Measurements from ENCODE around the gene ATF7.
"Not testable (repeated sequence)": the region's sequence is repeated elsewhere in the genome, so short reads cannot be mapped to it uniquely, and the experiment has no call there.

The ATF7 gene

DNA sequence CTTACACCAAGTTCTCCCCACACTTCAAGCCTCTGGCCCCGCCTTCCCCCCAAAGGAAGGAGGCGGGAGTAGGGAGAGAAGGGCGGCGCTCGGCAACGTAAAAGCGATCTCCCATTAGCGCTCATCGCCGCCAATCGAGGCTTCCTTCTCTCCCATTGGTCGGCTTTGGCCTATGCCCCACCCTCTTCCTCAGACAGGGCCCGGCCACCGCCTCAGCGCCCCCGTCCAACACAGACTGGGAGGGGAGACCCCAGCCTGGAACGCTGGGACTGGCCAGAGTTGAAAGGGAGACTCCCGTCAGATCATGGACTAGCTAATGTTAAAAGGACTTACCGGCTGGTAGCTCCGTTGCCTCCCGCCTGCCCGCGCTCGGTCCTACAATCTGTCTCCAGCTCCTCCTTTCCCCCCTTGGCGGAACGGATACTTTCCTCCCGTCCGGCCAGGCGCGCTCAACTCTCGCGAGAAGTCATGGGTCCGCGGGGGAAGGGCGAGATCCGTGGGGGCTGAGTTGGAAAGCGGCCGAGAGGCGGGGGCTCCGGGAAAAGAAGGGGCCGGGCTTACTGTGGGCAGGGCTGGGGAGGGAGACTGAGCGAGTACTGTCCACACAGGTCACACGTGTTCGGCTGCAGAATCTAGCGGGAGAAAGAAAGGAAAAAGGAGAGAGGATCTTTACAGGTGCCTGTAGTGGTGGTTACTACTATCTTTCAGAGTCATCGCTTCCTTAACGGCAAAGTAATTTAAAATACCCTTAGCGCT is at the start of gene ATF7:
TSS of gene ATF7 (minus strand) at position 437 of the 756 bp plus-strand sequence. CDS start 25,382 bp downstream, outside the sequence.
- DNase-seq, result peak; percentile 98

DNA sequence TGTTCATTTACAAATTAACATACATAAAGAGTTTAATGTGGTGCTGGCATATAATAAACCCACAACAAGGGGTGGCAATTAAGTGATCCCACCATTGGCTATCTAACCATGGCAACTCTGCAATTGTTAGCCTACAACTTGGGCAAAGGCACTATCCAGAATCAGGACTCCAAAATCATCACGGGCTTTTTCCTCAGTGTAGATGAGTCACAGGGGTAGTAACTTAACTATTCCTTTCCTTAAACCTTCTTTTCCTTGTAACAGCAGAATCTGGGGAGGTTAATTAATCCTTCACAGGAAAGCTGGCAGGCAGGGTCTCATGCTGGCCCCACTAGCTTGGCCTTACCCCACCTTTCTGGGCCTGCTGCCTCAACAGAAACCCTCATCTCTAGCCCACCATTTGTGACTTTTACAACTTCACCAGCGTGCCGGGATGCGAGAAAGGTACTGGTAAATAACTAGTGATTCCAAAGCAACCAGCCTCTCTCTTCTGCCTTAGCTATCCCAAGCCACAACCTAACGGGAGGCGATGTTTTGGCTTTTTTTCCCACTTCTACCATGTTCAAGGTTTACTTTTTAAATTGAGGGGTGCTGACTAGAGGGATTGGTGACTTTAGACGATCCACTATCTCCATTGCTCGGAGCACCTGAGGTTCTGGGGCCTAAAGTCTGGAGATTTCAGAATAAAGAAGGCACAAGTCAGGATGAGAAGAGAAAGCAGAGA is 49.0 kb upstream of the ATF7 start:
- DNase-seq, result no peak

DNA sequence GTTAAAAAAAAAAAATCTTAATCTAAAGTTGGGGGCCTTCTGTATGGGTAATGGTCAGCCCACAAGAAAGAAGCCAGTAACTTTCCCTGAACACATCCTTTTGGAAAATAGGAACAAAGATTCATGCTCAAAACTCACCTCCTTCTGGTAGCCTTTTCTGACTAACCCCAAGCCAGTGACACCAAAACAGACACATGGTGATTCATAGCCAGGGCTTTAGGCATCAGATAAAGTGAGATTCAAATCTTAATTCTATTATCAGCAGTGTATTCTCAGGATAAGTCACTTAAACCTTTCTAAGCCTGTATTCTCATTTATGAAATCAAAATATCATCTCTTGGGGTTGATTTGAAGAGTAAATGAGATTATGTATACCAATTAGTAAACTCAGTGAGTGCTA is 44.8 kb upstream of the ATF7 start:
- DNase-seq, result no peak

DNA sequence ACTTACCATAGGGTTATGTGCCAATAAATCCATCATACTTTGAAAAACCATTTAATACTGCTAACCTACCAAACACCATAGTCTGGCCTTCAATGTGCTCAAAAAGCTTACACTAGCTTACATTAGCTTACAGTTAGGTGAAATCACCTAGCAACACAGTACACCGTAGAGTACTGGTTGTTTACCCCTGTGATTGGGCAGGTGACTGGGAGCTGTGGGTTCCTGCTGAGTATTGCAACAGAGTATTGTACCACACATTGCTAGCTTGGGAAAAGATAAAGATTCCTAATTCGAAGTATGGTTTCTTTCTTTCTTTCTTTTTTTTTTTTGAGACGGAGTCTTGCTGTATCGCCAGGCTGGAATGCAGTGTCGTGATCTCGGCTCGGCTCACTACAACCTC is 44.1 kb upstream of the ATF7 start:
- DNase-seq, result peak; percentile 9

DNA sequence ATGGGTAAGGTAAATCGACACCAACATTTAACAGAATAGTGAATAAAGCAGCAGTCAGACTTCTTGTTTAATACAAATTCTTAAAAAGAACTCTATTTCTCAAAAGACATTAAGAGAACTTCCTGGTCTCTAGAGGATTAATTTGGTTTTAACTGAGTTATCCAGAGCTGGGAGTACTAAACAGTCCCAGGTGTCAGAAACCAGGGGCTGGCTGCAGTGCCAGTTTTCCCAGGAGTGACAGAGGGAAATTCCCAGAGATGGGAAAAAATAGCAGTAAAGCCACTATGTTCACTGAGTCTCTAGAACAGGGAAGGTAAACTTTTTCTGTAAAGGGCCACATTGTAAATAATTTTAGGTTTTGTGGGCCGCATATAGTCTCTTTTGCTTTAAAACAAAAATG is 40.9 kb upstream of the ATF7 start:
- no peak for DNase-seq

DNA sequence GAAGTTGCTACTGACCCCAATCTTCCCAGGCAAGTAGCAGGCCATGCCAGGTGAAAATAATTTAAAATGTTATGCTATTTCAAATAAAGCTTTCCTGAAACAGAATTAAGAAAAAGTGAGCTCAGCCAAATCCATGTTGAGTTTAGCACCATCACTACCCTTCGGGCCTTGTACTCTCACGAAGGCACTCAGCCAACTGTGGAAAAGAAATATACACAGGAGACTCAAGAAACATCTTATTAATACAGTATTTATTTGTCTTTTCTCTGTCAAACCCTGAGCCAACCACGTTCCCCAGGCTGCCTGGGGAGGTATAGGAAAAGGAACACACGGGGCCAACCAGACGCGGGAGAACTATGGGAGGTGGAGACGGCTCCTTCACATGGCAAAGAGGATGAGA is 38.8 kb upstream of the ATF7 start:
- no peak for DNase-seq

DNA sequence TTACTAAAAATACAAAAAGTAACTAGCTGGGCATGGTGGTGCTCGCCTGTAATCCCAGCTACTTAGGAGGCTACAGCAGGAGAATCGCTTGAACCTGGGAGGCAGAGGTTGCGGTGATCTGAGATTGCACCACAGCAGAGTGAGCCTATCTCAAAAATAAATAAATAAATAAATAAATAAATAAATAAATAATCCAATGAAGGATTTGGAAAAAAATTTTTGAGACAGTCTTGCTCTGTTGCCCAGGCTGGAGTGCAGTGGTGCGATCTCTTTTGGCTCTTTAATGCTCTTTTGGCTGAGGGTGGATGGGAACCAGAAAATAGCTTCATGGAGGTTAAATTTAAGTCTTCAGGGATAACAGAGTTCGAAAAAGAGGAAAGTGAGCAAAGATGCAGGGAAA is 38.0 kb upstream of the ATF7 start:
- DNase-seq, result no peak

DNA sequence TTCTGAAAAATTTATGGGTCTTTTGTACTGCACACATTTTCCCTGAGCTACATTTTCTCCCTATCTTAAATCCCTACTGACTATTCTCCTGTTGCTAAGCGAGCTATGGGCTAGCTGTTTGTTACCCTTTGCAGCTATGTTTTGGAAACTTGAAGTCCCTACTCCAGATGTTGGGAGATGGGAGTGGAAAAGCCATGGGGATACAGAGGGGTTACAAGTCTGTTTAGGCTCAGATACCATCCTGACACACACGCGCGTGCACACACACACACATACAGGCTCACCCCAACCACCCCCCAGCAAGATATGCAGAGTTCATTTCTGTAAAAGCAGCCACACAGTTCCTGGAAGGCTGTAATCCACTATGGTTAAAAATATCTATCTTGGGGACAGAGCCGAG is 33.9 kb upstream of the ATF7 start:
- peak; percentile 19 for DNase-seq

DNA sequence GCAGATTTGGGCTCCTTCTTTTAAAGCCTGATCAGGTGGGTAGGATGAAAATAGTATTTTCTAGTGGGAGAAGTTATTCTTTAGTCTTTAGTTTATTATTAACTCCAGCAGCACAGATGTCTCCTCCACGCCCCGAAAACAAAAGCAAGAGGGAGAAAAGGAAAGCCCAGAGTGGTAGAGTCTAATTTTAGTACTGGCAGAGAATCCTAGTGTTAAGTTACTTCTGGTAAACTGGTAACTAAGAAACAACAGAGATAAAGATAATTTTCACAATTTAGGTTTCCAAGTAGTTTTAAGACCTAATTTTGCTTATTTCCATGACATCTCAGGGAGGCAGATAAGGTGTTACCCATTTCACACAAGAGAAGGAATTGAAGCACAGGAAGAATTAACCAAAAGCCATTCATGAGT is 33.4 kb upstream of the ATF7 start:
- DNase-seq, result peak; percentile 35

DNA sequence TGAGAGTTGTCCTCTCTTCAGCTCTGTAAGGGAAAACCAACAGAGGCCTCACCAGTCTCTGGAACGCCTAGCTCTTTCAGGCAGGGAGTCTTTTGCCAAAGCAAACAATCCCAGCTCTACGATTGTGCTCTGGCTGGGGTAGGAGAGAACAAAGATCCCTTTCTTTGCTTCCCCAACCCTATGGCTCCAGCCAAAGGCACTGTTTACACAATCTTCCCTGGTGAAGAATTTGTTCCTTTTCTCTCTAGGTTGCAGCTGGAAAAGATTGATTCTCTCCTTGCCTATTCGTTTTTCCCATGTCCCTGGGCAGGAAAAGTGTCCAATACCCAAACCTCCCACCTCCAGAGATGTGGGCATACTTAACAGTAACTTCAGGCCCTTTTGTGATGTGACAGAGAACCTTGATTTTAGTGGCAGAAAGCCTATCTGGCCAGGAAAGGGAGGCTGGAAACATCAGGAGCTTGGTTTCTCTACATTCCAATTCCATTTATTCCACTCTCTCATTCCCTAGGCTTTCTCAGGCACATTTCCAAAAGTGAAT is 32.9 kb upstream of the ATF7 start:
- DNase-seq, result peak; percentile 60

DNA sequence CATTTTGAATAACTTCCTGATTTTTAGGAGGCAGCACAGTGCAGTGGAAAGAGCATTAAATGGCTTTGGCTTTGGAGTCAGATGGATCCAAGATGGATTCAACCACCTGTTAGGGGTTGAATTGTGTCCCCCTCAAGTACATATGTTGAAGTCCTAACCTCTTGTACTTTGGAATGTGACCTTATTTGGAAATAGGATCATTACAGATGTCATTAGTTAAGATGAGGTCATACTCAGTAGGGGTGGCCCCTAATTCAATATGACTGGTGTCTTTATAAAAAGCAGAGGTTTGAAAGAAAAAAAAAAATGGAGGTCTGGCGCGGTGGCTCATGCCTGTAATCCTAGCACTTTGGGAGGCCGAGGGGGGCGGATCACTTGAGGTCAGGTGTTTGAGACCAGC is 30.9 kb upstream of the ATF7 start:
- DNase-seq, result peak; percentile 37

DNA sequence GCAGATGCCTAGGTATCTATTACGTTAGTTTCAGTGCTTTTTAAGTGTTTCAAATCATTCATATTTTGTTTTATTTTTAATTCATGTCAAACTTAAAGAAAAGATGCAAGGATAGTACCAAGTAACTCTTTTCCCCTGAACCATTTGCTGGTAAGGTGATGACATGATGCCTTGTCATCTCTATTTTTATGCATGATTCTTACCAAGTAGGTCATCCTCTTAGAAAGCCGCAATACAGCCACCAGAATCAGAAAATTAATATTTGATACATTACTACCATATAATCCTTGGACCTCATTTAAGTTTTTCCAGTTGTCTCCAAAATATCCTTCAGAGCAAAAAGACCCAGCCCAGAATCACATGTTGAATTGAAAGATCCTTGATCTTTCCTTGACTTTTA is 27.4 kb upstream of the ATF7 start:
- no peak for DNase-seq

DNA sequence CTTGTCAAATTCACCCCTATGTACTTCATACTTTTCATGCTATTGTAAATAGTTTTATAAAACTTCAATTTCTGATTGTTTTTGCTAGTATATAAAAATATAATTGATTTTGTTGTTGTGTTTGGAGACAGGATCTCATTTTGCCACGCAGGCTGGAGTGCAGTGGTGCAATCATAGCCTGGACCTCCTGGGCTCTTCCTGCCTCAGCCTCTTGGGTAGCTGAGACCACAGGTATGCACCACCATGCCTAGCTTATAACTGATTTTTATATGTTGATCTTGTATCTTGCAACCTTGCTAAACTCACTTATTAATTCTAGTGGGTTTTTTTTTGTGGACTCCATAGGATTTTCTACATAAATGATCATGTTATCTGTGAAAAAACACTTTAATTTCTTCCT is 26.2 kb upstream of the ATF7 start:
- DNase-seq, result no peak

DNA sequence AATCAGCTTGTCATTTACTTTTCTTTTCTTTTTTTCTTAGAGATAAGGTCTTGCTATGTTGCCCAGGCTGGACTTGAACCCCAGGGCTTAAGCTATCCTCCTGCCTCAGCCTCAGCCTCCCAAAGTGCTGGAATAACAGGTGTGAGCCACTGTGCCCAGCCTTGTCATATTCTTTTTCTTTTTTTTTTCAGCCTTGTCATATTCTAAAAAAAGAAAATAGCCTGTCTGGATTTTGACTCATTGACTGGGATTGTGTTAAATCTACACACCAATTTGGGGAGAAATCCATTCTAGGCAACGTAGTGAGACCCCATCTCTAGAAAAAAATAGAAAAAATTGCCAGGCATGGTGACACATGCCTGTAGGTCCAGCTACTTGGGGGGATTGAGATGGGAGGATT is 25.6 kb upstream of the ATF7 start:
- no peak for DNase-seq

DNA sequence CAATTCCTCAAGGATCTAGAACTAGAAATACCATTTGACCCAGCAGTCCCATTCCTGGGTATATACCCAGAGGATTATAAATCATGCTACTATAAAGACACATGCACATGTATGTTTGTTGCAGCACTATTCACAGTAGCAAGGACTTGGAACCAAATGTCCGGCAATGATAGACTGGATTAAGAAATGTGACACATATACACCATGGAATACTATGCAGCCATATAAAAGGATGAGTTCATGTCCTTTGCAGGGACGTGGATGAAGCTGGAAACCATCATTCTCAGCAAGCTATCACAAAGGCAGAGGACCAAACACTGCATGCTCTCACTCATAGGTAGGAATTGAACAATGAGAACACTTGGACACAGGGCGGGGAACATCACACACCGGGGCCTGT is 20.1 kb upstream of the ATF7 start:
- not testable (repeated sequence) for DNase-seq

DNA sequence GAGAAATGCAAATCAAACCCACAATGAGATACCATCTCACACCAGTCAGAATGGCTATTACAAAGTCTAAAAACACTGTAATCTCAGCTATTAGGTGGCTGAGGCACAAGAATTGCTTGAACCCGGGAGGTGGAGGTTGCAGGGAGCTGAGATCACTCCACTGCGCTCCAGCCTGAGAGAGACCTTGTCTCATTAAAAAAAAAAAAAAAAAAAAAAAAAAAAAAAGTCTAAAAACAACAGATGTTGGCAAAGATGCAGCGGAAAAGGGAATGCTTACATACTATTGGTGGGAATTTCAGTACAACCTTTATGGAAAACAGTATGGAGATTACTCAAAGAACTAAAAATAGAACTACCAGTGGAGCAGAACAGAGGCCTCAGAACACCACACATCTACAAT is 19.0 kb upstream of the ATF7 start:
- DNase-seq, result no peak

DNA sequence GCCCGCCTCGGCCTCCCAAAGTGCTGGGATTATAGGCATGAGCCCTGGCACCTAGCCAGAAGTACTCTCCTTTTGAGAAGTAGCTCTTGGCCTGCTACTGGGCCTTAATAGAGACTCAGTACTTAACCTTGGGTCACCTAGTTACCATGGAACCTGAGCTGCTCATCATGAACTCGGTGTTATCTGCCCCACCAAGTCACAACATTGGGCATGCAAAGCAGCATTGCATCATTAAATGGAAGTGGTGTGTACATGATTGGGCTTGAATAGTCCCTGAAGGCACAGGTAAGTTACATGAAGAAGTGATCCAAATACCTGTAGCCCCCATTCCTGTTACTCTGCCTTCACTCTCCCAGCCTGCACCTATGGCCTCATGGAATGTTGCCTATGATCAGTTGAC is 18.0 kb upstream of the ATF7 start:
- no peak for DNase-seq

DNA sequence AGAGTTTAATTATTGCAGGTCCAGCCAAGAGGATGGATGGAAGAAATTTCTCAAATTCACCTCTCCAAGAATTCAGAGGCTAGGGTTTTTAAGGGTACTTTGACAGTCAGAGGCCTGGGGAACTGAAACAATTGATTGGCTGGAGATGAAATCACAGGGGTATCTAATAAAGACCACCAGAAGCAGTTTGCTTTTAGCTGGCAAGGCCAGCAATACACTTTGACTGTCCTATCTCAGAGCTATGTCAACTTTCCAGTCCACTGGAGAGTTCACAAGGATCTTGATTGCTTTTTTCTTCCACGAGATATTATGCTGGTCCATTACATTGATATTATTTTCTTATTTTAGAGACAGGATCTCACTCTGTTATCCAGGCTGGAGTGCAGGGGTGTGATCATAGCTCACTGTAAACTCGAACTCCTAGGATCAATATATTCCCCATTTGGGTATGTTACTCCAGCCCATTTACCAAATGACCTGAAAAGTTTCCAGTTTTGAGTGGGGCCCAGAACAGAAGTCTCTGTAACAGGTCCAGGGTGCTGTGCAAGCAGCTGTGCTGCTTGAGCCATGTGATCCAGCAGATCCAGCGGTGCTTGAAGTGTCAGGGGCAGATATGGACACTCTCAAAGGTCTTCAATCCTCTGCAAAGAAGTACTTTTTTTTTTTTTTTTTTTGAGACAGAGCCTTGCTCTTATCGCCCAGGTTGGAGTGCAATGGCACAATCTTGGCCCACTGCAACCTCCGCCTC is 17.2 kb upstream of the ATF7 start:
- no peak for DNase-seq

DNA sequence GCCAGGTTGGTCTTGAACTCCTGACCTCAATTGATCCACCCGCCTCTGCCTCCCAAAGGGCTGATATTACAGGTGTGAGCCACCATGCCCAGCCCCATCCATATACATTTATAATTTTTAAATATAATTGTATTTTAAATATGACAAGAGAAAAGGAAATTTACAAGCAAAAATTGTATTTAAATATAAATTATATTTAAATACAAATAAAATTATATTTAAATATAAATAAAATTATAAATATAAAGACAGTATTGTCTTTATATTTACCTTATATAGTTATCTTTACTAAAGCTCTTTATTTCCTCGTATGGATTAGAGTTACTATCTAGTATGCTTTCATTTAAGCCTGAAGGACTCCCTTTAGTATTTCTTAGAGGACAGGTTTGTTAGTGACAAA is 11.9 kb upstream of the ATF7 start:
- DNase-seq, result no peak

DNA sequence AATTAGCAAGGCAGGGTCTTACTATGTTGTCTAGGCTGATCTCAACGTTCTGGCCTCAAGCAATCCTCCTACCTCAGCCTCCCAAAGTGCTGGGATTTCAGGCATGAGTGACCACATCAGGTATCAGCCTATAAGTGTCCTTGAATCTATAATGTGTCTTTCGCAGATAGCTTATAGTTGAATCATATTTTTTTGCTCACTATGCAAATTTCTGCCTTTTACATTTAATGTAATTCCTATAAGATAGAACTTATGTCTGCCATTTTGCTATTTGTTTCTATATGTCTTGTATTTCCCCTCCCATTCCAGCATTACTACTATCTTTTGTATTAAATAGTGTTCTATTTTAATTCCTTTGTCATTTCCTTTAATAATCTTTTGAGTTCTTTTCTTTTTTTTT is 10.5 kb upstream of the ATF7 start:
- no peak for DNase-seq

DNA sequence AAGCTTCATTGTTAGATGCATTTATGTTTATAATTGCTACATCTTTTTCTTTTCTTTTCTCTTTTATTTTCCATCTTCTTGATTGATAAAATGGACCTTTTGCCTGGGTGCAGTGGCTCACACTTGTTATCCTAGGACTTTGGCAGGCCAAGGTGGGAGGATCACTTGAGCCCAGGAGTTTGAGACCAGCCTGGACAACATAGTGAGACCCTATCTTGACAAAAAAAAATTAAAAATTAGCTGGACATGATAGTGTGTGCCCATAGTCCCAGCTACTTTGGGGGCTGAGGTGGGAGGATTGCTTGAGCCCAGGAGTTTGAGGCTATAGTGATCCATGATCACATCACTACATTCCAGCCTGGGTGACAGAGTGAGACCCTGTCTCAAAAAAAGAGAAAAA is 9.5 kb upstream of the ATF7 start:
- not testable (repeated sequence) for DNase-seq

DNA sequence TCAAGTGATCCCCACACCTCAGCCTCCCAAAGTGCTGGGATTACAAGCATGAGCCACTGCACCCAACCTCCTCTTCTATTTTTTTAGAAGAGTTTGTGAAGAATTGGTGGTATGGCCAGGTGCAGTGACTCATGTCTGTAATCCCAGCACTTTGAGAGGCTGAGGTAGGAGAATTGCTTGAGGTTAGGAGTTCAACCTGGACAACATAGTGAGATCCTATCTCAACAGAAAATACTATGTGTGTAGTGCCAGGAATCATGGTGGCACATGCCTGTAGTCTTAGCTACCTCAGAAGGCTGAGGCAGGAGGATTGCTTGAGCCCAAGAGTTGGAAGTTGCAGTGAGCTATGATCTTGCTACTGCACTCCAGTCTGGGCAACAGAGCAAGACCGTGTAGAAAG is 5.5 kb upstream of the ATF7 start:
- DNase-seq, result no peak

DNA sequence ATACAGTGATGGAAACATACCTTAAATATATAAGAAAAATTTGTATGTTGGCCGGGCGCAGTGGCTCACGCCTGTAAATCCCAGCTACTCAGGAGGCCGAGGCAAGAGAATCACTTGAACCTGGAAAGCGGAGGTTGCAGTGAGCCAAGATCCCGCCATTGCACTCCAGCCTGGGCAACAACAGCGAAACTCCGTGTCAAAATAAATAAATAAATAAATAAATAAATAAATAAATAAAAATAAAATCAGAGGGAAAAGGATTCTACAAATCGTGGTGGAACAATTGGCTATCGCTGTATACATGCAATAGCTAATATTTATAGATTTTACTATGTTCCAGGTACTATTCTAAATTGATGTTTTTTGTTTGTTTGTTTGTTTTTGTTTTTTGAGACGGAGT is 1.7 kb upstream of the ATF7 start:
- DNase-seq, result no peak

DNA sequence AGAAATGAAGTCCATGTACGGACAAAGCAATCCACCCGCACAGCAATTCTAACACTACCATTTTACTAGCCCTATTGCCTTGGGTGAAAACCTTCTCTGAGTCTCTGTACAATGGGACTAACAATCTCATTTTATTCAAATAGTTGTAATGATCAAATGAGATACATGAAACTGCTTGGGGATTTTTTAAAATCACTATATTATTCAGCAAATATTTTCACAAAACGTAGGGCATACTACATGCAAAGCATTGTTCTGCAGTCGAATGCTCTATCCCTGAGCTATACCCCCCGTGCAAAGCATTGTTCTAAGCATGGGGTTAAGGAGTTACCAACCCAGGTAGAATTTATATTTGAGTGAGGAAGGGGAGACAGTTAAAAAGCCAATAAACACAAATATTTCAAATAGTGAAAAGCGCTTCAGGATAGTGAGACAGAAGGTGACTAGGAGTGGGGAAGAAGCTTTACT is 554 bp upstream of the ATF7 start:
- DNase-seq, result peak; percentile 49

All from DMS53 (cell line).